Suprapubic skin (tissue), 4 donors: ENCODE data around the gene OR10Z1.

Experiments
- CTCF ChIP-seq, 2 donors: fragments of 200-600 bp in 1 of 2; fragments of 450-650 bp in 1 of 2; sonication (generic) in 1 of 2; IDR thresholded peaks; one replicate each; pipeline ENCODE4 v1.5.1; 2016 to 2019; ENCODE audit warnings: antibody characterized with exemption in 2 of 2, mild to moderate bottlenecking in 1 of 2, moderate library complexity in 1 of 2
- EP300 ChIP-seq: sonication (generic); formaldehyde crosslinking; IDR thresholded peaks from one replicate; pipeline ENCODE4 v1.6.1; 2017; ENCODE audit warnings: antibody characterized with exemption
- POLR2A ChIP-seq, 2 donors: fragments of 450-650 bp; IDR thresholded peaks; one replicate each; pipeline ENCODE4 v1.6.1; 2017; ENCODE audit warnings: antibody characterized with exemption in 2 of 2, mild to moderate bottlenecking in 2 of 2, moderate library complexity in 2 of 2
- POLR2AphosphoS5 ChIP-seq, 3 donors: sonication (generic); formaldehyde crosslinking; IDR thresholded peaks; one replicate each; pipeline ENCODE4 v1.6.1; 2017; ENCODE audit warnings: antibody characterized with exemption in 3 of 3

GRCh38 chr1:158577561-158577960 lies 27.5 kb upstream of the OR10Z1 start:
- TF ChIP-seq CTCF (IDR thresholded peaks at IDR 0.05): no peak
- TF ChIP-seq POLR2AphosphoS5 (IDR thresholded peaks at IDR 0.05): no peak
- no peak for TF ChIP-seq POLR2A (IDR thresholded peaks at IDR 0.05)
- TF ChIP-seq EP300: no peak
